ENCODE measurements around the gene ABCB1.

DNA sequence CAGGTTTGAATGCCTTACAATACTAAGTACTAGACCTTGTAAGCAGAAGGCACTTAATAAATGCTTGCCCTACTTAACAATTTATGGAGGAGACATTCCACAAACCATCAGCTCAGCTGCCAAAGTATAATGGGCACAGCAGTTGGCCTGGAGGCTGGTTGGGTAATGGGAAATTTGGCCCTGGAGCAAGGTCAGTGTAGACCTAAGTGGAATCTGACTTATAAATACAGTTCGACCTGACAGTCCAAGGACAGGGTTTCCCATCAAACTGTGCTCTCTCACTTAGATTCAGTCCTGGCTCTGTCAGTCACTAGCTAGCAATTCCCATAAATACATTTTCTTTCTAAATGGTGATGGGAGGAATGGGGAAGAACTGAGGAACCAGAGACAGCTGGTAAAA, 62.6 kb downstream of the ABCB1 start:
- TF ChIP-seq, protein P1, sequence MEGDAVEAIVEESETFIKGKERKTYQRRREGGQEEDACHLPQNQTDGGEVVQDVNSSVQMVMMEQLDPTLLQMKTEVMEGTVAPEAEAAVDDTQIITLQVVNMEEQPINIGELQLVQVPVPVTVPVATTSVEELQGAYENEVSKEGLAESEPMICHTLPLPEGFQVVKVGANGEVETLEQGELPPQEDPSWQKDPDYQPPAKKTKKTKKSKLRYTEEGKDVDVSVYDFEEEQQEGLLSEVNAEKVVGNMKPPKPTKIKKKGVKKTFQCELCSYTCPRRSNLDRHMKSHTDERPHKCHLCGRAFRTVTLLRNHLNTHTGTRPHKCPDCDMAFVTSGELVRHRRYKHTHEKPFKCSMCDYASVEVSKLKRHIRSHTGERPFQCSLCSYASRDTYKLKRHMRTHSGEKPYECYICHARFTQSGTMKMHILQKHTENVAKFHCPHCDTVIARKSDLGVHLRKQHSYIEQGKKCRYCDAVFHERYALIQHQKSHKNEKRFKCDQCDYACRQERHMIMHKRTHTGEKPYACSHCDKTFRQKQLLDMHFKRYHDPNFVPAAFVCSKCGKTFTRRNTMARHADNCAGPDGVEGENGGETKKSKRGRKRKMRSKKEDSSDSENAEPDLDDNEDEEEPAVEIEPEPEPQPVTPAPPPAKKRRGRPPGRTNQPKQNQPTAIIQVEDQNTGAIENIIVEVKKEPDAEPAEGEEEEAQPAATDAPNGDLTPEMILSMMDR (IDR thresholded peaks at IDR 0.05): no peak
- TF ChIP-seq POLR2A (IDR thresholded peaks at IDR 0.05): no peak

Data from adrenal gland (tissue), 5 donors.